Right cardiac atrium (tissue), 5 donors: Measurements from ENCODE around the gene ST3GAL4. TPM values are rescaled to one million over a fixed set of nuclear protein-coding genes. Genes with fewer than 3 reads are reported as not detected.
"Not testable (repeated sequence)": the region's sequence is repeated elsewhere in the genome, so short reads cannot be mapped to it uniquely, and the experiment has no call there.

Experiments used
- ATAC-seq, 2 donors: fragments of 200-7000 bp; cut with Tn5 transposase; one replicate each; pipeline versions ENCODE4 v1.8.0 to v1.9.1; 2020; ENCODE audit warnings: moderate library complexity in 2 of 2, mild to moderate bottlenecking in 1 of 2
- DNase-seq, 3 donors: peaks; one replicate each; pipeline ENCODE4 v3.0.0-alpha.2; 2020
- H3K27ac ChIP-seq: one replicate; pipeline ENCODE4 v1.5.1; 2013; ENCODE audit warnings: mild to moderate bottlenecking, low read length, control low read depth, moderate library complexity
- H3K27me3 ChIP-seq: one replicate; pipeline ENCODE4 v1.6.1; 2013; ENCODE audit not compliant: control insufficient read depth, insufficient read depth
- H3K4me1 ChIP-seq: one replicate; pipeline ENCODE4 v1.6.1; 2013; ENCODE audit warnings: low read length; ENCODE audit not compliant: control insufficient read depth, insufficient read depth
- H3K4me3 ChIP-seq: one replicate; pipeline ENCODE4 v1.5.1; 2013; ENCODE audit warnings: low read length, control low read depth
- H3K9me3 ChIP-seq: one replicate; pipeline ENCODE4 v1.6.1; 2013; ENCODE audit warnings: low read length; ENCODE audit not compliant: control insufficient read depth
- WGBS: extraction: QIAGEN DNeasy Blood & Tissue Kit; methylation state at CpG from one replicate; pipeline ENCODE4 v1.1.7; 2013; 5-methylcytosine and 5-hydroxymethylcytosine counted together
- intact Hi-C, 4 donors: fragments of 100-400 bp; cut with DNase I; formaldehyde crosslinking; loops; one replicate each; pipeline versions ENCODE4 v1.11.0 to v1.14.0; 2022 to 2023
- polyA plus RNA-seq: library from polyadenylated mRNA; stranded (reverse); fragments of 200-250 nt; gene quantifications from one replicate; pipeline ENCODE4 v1.2.3, GENCODE V29; 2013
- total RNA-seq, 4 donors: library from RNA; stranded (reverse); fragmentation: NEBNext Ultra II Directional; extraction: Animal tissue kit (Norgen Biotek cat#: 25700); gene quantifications; one replicate each; pipeline ENCODE4 v1.2.1, GENCODE V29; 2021
- donor health status: healthy with polysubstance abuse.
- donor health status: DM: no; HTN: yes; CAD: no.
- donor health status: DM: no; HTN: no; CAD: no.
- donor health status: DM: no; HTN: yes; CAD: no; lungs with severe emphysema.
- donor health status: DM: yes; HTN: yes; CAD: no.

Gene ST3GAL4
- total and polyA plus RNA-seq, 5 donors = 57.3 to 96.9 (median 62.1) TPM

GRCh38 chr11:126346586-126346940 lies 8.9 kb upstream of the ST3GAL4 start:
- H3K4me1 ChIP-seq = peaks cover 25% of the 10 kb centered on the region
- 97% methylated on average over 1 of the region's 1 CpG for WGBS
- intact Hi-C loops = loop anchor here in 1 of 4 donors (5.0 kb wide), 1 partner anchor 66 kb away; no protein-coding TSS in a partner anchor

GRCh38 chr11:126346946-126347345 lies 8.5 kb upstream of the ST3GAL4 start:
- H3K4me1 ChIP-seq = peaks cover 25% of the 10 kb centered on the region
- ATAC-seq, H3K27ac ChIP-seq, H3K27me3 ChIP-seq, H3K4me3 ChIP-seq, H3K9me3 ChIP-seq: not testable (repeated sequence)
- intact Hi-C loops = loop anchor here in 1 of 4 donors (5.0 kb wide), 1 partner anchor 65 kb away; no protein-coding TSS in a partner anchor
- peak in 2 of 3 donors; percentile 41 to 49 for DNase-seq
- 75% methylated on average over 7 of the region's 7 CpGs for WGBS

More at GRCh38 chr11:126346586-126346940, 8.9 kb upstream of the ST3GAL4 start:
- DNase-seq (peak in 1 of 3 donors; percentile 18), ATAC-seq (no peak)
- Histone ChIP-seq H3K4me3 (no peak overlapping the region), H3K27ac (peak overlapping the region; percentile 73), H3K9me3 (no peaks in the 10 kb centered on the region), H3K27me3 (no peaks in the 10 kb centered on the region)

GRCh38 chr11:126347751-126348668 lies 7.5 kb upstream of the ST3GAL4 start:
- H3K4me1 ChIP-seq = peaks cover 30% of the 10 kb centered on the region
- WGBS = 53% methylated on average over 17 of the region's 17 CpGs
- H3K27me3 ChIP-seq = no peaks in the 10 kb centered on the region
- peak overlapping the region; percentile 87 for H3K27ac ChIP-seq
- no peak overlapping the region for H3K4me3 ChIP-seq
- peak; percentile 57 to 81 (median 80) for DNase-seq
- intact Hi-C loops = loop anchor here in 1 of 4 donors (5.0 kb wide), 1 partner anchor 64 kb away; no protein-coding TSS in a partner anchor
- peak; percentile 26 to 47 for ATAC-seq
- no peaks in the 10 kb centered on the region for H3K9me3 ChIP-seq

GRCh38 chr11:126348806-126349582 lies 6.5 kb upstream of the ST3GAL4 start:
- Histone ChIP-seq H3K4me1 (peaks cover 34% of the 10 kb centered on the region), H3K27me3 (no peaks in the 10 kb centered on the region), H3K9me3 (no peaks in the 10 kb centered on the region), H3K27ac (peak overlapping the region; percentile 87), H3K4me3 (no peak overlapping the region)
- ATAC-seq = peak; percentile 40 to 66
- intact Hi-C loops = loop anchor here in 1 of 4 donors (5.0 kb wide), 1 partner anchor 63 kb away; no protein-coding TSS in a partner anchor
- 33% methylated on average over 8 of the region's 8 CpGs for whole genome bisulfite sequencing
- DNase-seq = peak; percentile 67 to 84 (median 82)

- no peaks in the 10 kb centered on the region for H3K27me3 ChIP-seq
- peak overlapping the region; percentile 66 for H3K27ac ChIP-seq
- H3K9me3 ChIP-seq = no peaks in the 10 kb centered on the region
- intact Hi-C loops = loop anchor here in 1 of 4 donors (5.0 kb wide), 1 partner anchor 34 kb away; no protein-coding TSS in a partner anchor
- DNase-seq = peak in 2 of 3 donors; percentile 40 to 60
- H3K4me3 ChIP-seq = no peak overlapping the region
- H3K4me1 ChIP-seq = peaks cover 31% of the 10 kb centered on the region
- no peak for ATAC-seq
- WGBS = 49% methylated on average over 5 of the region's 5 CpGs
Observed at GRCh38 chr11:126350836-126351235, 4.7 kb upstream of the ST3GAL4 start.

GRCh38 chr11:126352163-126352562 lies 3.3 kb upstream of the ST3GAL4 start:
- Histone ChIP-seq H3K27me3 (no peaks in the 10 kb centered on the region), H3K27ac (peak overlapping the region; percentile 35), H3K4me1 (peaks cover 30% of the 10 kb centered on the region), H3K9me3 (no peaks in the 10 kb centered on the region), H3K4me3 (no peak overlapping the region)
- 57% methylated on average over 3 of the region's 3 CpGs for WGBS
- no peak for ATAC-seq
- peak in 2 of 3 donors; percentile 42 to 45 for DNase-seq
- intact Hi-C loops = loop anchor here in 1 of 4 donors (5.0 kb wide), 1 partner anchor 35 kb away; no protein-coding TSS in a partner anchor

GRCh38 chr11:126352934-126353801 lies 2.3 kb upstream of the ST3GAL4 start:
- H3K9me3 ChIP-seq = no peaks in the 10 kb centered on the region
- 71% methylated on average over 4 of the region's 4 CpGs for WGBS
- H3K27me3 ChIP-seq = no peaks in the 10 kb centered on the region
- ATAC-seq (no peak), DNase-seq (peak in 1 of 3 donors; percentile 5)
- H3K4me3 ChIP-seq = no peak overlapping the region
- intact Hi-C loops = loop anchor here in 1 of 4 donors (5.0 kb wide), 1 partner anchor 36 kb away; no protein-coding TSS in a partner anchor
- H3K4me1 ChIP-seq = peaks cover 28% of the 10 kb centered on the region
- no peak overlapping the region for H3K27ac ChIP-seq

- Histone ChIP-seq H3K27me3 (no peaks in the 10 kb centered on the region), H3K4me1 (peaks cover 31% of the 10 kb centered on the region), H3K9me3 (no peaks in the 10 kb centered on the region), H3K27ac (peak overlapping the region; percentile 97), H3K4me3 (peak overlapping the region; percentile 92)
- WGBS = 14% methylated on average over 15 of the region's 15 CpGs
- DNase-seq (peak in 1 of 3 donors; percentile 37), ATAC-seq (no peak)
- intact Hi-C loops = loop anchor here in 2 of 4 donors (5.0 kb wide), 2 partner anchors 37 to 58 kb away; no protein-coding TSS in a partner anchor
Observed at GRCh38 chr11:126354631-126355323, 709 bp upstream of the ST3GAL4 start.
